NCI-H2029 treated with DMSO at 0.1 percent for 48 hours (cell line): Measurements from ENCODE around the gene DPYSL4.
"Not testable (repeated sequence)": the region's sequence is repeated elsewhere in the genome, so short reads cannot be mapped to it uniquely, and the experiment has no call there.

ENCODE experiments used
- DNase-seq: peaks from one replicate; lab custom pipeline; 2025; lab: John Stamatoyannopoulos, UW

The DPYSL4 gene

DNA sequence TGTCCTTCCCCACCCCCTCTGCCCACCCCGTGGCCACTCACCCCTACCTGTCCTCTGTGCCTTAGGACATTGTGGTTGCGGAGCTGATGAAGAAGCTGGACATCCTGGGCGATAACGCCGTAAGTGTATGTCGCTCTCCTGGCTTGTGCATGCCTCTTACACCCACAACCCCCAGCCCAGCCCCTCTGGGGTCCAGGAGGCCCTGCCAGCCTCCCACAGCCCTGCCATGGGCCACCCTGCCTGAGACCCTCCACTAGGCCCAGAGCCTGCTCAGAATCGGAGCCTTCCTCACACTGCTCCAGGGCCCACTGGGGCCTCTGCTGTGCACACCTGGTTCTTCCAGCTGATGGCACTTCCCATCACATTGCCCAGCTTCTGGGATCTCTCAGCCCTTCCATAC lies 36.8 kb upstream of the DPYSL4 start:
- no peak for DNase-seq

- DNase-seq, result no peak
Observed at GRCh38 chr10:132150777-132151176, 36.0 kb upstream of the DPYSL4 start.

GRCh38 chr10:132151286-132151950 lies 35.3 kb upstream of the DPYSL4 start:
- DNase-seq, result no peak

DNA sequence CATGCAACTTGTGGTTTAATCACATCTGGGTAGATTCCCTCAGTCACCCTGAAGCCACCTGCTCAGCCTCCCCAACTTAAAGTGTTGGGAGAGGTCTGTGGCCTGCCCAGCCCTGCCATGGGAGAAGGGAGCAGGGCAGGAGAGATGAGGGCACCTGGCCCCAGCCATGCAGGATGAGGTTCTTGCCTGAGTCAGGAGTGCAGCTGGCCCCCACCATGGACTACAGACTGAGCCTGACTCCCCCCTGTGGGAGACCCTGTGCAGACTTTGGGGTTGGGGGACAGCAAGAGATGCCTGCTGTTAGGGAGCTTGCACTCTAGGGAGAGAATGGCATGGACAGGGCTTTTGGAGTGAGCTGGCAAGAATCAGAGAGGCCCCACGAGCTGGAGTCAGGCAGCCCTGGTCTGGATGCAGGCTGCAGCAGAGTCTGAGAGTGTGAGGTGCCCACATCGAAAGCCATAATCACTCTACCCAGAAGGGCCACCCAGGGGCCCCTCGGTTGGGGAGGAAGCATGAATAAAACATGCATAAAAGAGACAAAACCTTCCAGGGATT lies 34.7 kb upstream of the DPYSL4 start:
- DNase-seq, result no peak

GRCh38 chr10:132152896-132153580 lies 33.7 kb upstream of the DPYSL4 start:
- no peak for DNase-seq

DNA sequence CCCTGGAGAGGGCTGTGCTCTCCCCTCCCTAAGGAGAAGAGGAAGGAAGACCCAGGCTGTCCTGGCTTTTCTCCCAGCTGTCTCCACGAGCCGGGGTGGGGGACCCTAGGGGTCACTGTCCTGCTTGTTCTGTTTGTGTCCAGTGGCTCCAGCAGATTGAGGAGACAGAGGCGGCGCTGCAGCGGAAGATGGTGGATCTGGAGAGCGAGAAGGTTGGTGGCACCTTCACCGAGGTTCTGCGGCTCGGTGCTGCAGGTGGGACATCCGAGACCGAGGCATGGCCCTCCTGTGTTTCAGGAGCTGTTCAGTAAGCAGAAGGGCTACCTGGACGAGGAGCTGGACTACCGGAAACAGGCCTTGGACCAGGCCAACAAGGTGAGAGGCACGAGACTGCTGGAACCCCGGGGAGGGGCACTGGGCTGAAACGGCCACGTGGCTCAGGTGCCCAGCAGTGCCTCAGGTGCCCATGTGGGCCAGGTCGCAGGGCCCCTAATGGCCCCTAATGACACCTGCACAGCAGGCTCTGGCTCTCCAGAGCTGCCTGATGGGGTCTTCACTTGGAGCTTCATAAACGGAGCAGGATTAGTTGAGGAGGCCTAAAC lies 33.0 kb upstream of the DPYSL4 start:
- no peak for DNase-seq

- no peak for DNase-seq
Observed at GRCh38 chr10:132154440-132154839, 32.3 kb upstream of the DPYSL4 start.

GRCh38 chr10:132154931-132155330 lies 31.8 kb upstream of the DPYSL4 start:
- no peak for DNase-seq

- no peak for DNase-seq
Observed at GRCh38 chr10:132155723-132156381, 30.9 kb upstream of the DPYSL4 start.

- DNase-seq, result no peak
Observed at GRCh38 chr10:132156382-132156781, 30.4 kb upstream of the DPYSL4 start.

DNA sequence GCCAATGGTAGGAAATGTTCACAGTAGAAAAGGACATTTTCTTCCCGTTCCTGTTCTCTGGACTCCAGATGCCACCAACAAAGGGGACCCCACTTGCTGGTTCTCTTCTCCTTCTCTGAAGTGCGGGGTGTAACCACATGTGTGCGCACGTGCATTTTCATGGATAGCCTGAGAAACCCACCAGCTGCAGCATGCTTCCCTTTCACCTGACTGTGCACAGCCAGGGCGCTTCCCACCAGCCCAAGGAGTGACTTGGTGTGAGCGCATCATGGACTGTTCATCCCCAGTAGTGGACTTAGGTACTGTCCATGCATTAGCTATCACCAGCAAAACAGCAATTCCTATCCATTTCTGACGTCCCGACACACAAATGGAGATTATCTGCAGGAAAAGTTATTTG lies 29.6 kb upstream of the DPYSL4 start:
- no peak for DNase-seq

DNA sequence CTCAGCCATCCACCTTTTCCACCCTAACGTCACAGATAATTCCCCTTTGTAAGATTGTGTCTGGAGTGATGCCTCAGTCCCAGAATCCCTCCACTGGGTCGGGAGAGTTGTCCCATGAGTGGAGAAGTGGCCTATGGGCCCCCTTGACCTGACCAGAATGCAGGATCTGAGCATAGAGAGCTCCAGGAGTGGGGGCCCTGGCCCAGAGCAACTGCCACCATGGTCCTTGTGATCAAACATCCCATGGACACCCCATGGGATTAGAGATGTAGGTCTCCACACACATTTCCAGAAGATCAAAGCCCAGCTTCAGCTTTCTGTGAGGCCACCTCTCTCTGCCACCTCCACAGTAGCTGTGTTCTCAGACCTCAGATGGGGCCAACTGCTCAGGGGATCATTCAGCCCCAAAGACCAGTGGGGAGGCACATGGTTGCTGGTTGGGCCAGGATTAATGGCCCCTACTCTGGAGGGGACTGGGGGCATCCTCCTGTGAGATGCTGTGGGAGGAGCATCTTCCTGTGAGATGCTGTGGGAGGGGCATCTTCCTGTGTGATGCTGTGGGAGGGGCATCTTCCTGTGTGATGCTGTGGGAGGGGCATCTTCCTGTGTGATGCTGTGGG lies 28.5 kb upstream of the DPYSL4 start:
- no peak for DNase-seq

DNA sequence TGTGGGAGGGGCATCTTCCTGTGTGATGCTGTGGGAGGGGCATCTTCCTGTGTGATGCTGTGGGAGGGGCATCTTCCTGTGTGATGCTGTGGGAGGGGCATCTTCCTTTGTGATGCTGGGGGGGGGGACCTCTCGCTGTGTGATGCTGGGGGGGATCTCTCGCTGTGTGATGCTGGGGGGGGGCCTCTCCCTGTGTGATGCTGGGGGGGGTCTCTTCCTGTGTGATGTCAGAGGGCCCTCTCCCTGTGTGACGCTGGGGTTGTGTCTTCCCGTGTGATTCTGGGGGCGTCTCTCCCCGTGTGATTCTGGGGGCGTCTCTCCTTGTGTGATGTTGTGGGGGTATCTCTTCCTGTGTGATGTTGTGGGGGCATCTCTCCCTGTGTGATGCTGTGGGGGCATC lies 27.9 kb upstream of the DPYSL4 start:
- no peak for DNase-seq

- not testable (repeated sequence) for DNase-seq
Observed at GRCh38 chr10:132159302-132160230, 27.2 kb upstream of the DPYSL4 start.

- DNase-seq, result not testable (repeated sequence)
Observed at GRCh38 chr10:132160231-132160630, 26.5 kb upstream of the DPYSL4 start.

DNA sequence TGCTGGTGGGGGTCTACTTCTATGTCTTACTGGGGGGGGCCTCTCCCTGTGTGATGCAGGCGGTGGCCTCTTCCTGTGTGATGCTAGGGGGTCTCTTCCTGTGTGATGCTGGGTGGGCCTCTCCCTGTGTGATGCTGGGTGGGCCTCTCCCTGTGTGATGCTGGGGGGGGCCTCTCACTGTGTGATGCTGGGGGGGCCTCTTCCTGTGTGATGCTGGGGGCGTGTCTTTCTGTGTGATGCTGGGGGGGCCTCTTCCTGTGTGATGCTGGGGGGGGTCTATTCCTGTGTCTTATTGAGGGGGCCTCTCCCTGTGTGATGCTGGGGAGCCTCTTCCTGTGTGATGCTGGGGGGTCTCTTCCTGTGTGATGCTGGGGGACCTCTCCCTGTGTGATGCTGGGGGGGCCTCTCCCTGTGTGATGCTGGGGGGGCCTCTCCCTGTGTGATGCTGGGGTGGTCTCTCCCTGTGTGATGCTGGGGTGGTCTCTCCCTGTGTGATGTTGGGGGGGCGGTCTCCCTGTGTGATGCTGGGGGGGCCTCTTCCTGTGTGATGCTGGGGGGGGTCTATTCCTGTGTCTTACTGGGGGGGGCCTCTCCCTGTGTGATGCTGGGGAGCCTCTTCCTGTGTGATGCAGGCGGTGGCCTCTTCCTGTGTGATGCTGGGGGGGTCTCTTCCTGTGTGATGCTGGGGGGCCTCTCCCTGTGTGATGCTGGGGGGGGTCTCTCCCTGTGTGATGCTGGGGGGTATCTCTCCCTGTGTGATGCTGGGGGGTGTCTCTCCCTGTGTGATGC lies 25.7 kb upstream of the DPYSL4 start:
- not testable (repeated sequence) for DNase-seq

GRCh38 chr10:132162021-132162531 lies 24.7 kb upstream of the DPYSL4 start:
- no peak for DNase-seq

DNA sequence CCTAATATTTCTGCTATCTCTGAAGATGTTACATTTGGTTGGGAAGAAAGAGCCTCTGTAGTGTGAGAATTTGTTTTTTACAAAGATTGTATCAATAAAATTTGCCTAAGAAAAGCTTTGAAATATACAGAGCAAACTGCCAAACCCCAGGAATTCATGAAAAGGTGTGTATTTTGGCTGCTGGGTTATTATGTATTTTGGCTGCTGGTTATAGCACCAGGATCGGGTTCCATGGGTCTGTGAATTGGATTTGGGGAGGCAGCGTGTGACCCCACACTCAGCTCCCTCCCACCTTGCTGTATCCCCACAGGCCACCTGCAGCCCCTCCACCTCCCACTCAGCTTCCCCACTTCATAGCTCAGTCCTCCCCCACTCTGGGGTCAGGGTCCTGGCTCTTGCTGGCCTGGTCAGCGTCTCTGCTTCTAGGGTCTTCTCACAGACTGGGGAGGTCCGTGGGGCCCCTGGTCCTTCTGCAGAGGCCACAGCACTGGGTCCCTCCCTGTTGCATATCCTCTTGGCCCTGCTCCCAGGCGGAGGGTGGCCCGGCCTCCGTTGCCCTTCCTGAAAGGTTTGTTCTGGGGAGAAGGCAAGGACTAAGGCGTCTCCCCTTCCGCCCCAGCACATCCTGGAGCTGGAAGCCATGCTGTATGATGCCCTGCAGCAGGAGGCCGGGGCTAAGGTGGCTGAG lies 24.0 kb upstream of the DPYSL4 start:
- no peak for DNase-seq

GRCh38 chr10:132163278-132163765 lies 23.4 kb upstream of the DPYSL4 start:
- peak; percentile 41 for DNase-seq
